Heart left ventricle (tissue), 16 donors: ENCODE measurements around the gene MRM1. TPM values are rescaled to one million over a fixed set of nuclear protein-coding genes. Genes with fewer than 3 reads are reported as not detected.

Source experiments
- ATAC-seq, 4 donors: fragments of 200-7000 bp; cut with Tn5 transposase; one replicate each; pipeline ENCODE4 v1.9.1; 2020 to 2022; ENCODE audit warnings: moderate library complexity in 4 of 4, mild to moderate bottlenecking in 3 of 4, moderate number of reproducible peaks in 1 of 4
- DNase-seq, 5 donors: peaks; one replicate each; pipeline ENCODE4 v3.0.0-alpha.2; 2020
- H3K27ac ChIP-seq, 12 donors: fragments of 200-600 bp; sonication (generic) in 4 of 12; one replicate each; pipeline versions ENCODE4 v1.5.0 to v1.8.0; 2016 to 2022; ENCODE audit warnings: mild to moderate bottlenecking in 2 of 12
- H3K27me3 ChIP-seq, 9 donors: fragments of 200-600 bp; sonication (generic) in 2 of 9; one replicate each; pipeline versions ENCODE4 v1.5.1 to v1.8.0; 2016 to 2022; ENCODE audit warnings: mild to moderate bottlenecking in 3 of 9
- H3K36me3 ChIP-seq, 9 donors: fragments of 200-600 bp; sonication (generic) in 2 of 9; one replicate each; pipeline versions ENCODE4 v1.5.0 to v1.8.0; 2018 to 2022; ENCODE audit warnings: mild to moderate bottlenecking in 2 of 9
- H3K4me1 ChIP-seq, 12 donors: fragments of 200-600 bp; sonication (generic) in 4 of 12; one replicate each; pipeline versions ENCODE4 v1.5.0 to v1.8.0; 2016 to 2022; ENCODE audit warnings: mild to moderate bottlenecking in 3 of 12
- H3K4me3 ChIP-seq, 12 donors: fragments of 200-600 bp; sonication (generic) in 4 of 12; one replicate each; pipeline versions ENCODE4 v1.5.0 to v1.8.0; 2017 to 2022; ENCODE audit warnings: mild to moderate bottlenecking in 9 of 12, moderate library complexity in 4 of 12
- H3K9me3 ChIP-seq, 12 donors: fragments of 200-600 bp; sonication (generic) in 4 of 12; one replicate each; pipeline versions ENCODE4 v1.5.0 to v1.8.0; 2016 to 2022; ENCODE audit warnings: mild to moderate bottlenecking in 1 of 12
- CTCF ChIP-seq, 12 donors: fragments of 200-600 bp; sonication (generic) in 4 of 12; IDR thresholded peaks; one replicate each; pipeline versions ENCODE4 v1.5.0 to v1.8.0; 2018 to 2022; ENCODE audit warnings: antibody characterized with exemption in 12 of 12, mild to moderate bottlenecking in 5 of 12
- POLR2A ChIP-seq, 2 donors: fragments of 450-650 bp; IDR thresholded peaks; one replicate each; pipeline ENCODE4 v1.6.1; 2017; ENCODE audit warnings: antibody characterized with exemption in 2 of 2, mild to moderate bottlenecking in 2 of 2, moderate library complexity in 2 of 2
- WGBS, 4 donors: extraction: QIAGEN DNeasy Blood & Tissue Kit in 2 of 4; methylation state at CpG; one replicate each; pipeline versions ENCODE4 v1.1.5 to v1.1.7; 2013 to 2018; 5-methylcytosine and 5-hydroxymethylcytosine counted together
- intact Hi-C, 10 donors: fragments of 100-400 bp; cut with DNase I; formaldehyde crosslinking; loops; one replicate each; pipeline versions ENCODE4 v1.11.1 to v1.14.2; 2022
- polyA plus RNA-seq, 2 donors: library from polyadenylated mRNA; stranded (reverse); fragments of 200-250 nt; gene quantifications; one replicate each; pipeline ENCODE4 v1.2.3, GENCODE V29; 2013
- total RNA-seq, 9 donors: library from RNA; depleted of rRNA in 2 of 9; stranded (reverse); fragments of >200 nt in 2 of 9; fragmentation: NEBNext Ultra II Directional in 3 of 9; extraction: Animal tissue kit (Norgen Biotek cat#: 25700) in 3 of 9; gene quantifications; one replicate each; pipeline versions ENCODE4 v1.1.0 to v1.2.4, GENCODE V29; 2016 to 2023
- donor health status: ischemic (EF 13 %, LVEDD 7.1; RV severe dilation, severe dysfunction).
- donor health status: healthy with polysubstance abuse.
- donor health status: DM: no; HTN: yes; CAD: no.
- donor health status: DM: no; HTN: no; CAD: no.
- donor health status: ischemic (EF 25% LVEDD 6.9; RV normal size, moderate dysfunction).
- donor health status: ischemic (EF 25% LVEDD 5.7; RV mildly dilated, moderate dysfunction).
- donor health status: healthy.
- donor health status: DM: yes; HTN: yes; CAD: no.
- donor health status: ischemic (EF 35%, LVEDD 5.7; RV mildly dilated, moderate dysfunction).
- donor health status: nonischemic (EF 11% LVEDD 7.7; RV severe dilation, severe dysfunction).
- donor health status: DM: yes; HTN: yes; CAD: no.
- donor health status: PGD.
- donor health status: ischemic (EF 29% LVEDD 5.4; RV normal size, mild dysfunction).
- donor health status: nonischemic (EF 23%, LVEDD 6.1; RV moderate dilation, normal function).

MRM1 gene
- total and polyA plus RNA-seq, 11 donors, result 4.0 to 12.6 (median 7.6) TPM

DNA sequence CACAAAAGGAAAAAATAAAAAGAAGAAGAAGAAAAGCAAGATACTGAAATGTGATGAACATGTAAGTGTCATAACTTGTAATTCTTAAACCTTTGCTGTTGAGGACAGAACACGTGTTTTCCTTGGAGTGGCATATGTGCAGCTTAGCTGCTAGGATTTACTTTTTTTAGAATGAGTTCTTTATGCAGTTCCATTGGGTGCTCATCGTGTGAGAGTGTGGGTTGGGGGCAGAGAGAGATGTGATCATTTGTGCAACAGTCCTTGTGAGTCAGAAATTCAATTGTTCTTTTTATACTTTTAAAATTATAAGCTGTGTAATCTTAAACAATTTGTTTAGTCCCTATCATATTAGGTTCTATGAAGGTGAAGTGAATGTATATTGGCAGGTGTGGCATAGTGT, 15.2 kb upstream of the MRM1 start:
- DNase-seq, result no peak
- no peaks in the 10 kb centered on the region for H3K9me3 ChIP-seq
- no peak overlapping the region for H3K4me3 ChIP-seq
- intact Hi-C loops, result loop anchor here in 2 of 10 donors (2.0 to 5.0 kb wide), 2 partner anchors 35 to 39 kb away; no protein-coding TSS in a partner anchor
- H3K27ac ChIP-seq, result no peak overlapping the region
- H3K4me1 ChIP-seq, result peaks cover 0 to 6% (median 2%) of the 10 kb centered on the region in 12 donors
- no peaks in the 10 kb centered on the region for H3K27me3 ChIP-seq
- no peak for ATAC-seq
- peaks cover 0 to 94% (median 92%) of the 10 kb centered on the region in 9 donors for H3K36me3 ChIP-seq
- WGBS, 4 donors, result 88 to 96% (median 95%) methylated on average over 2 of the region's 2 CpGs
- TF ChIP-seq CTCF (IDR thresholded peaks at IDR 0.05) (no peak), POLR2A (IDR thresholded peaks at IDR 0.05) (no peak)

- intact Hi-C loops, result loop anchor here in 6 of 10 donors (5.0 to 10.0 kb wide), 4 partner anchors 43 to 895 kb away; partner anchors contain the start of genes AATF (in 1 of the 6), DUSP14 (in 1 of the 6) and ZNHIT3 (in 1 of the 6)
- H3K4me3 ChIP-seq, result no peak overlapping the region
- no peaks in the 10 kb centered on the region for H3K27me3 ChIP-seq
- peaks cover 0 to 55% (median 52%) of the 10 kb centered on the region in 9 donors for H3K36me3 ChIP-seq
- no peaks in the 10 kb centered on the region for H3K9me3 ChIP-seq
- no peak for TF ChIP-seq POLR2A (IDR thresholded peaks at IDR 0.05)
- no peak for TF ChIP-seq CTCF (IDR thresholded peaks at IDR 0.05)
- H3K4me1 ChIP-seq, result peaks cover 0 to 33% (median 15%) of the 10 kb centered on the region in 12 donors
- H3K27ac ChIP-seq, result no peak overlapping the region
- no peak for ATAC-seq
- DNase-seq, result no peak
- WGBS, 4 donors, result 70 to 79% (median 77%) methylated on average over 2 of the region's 2 CpGs
These were observed 11.3 kb upstream of the MRM1 start for GRCh38 chr17:36590082-36590481.

DNA sequence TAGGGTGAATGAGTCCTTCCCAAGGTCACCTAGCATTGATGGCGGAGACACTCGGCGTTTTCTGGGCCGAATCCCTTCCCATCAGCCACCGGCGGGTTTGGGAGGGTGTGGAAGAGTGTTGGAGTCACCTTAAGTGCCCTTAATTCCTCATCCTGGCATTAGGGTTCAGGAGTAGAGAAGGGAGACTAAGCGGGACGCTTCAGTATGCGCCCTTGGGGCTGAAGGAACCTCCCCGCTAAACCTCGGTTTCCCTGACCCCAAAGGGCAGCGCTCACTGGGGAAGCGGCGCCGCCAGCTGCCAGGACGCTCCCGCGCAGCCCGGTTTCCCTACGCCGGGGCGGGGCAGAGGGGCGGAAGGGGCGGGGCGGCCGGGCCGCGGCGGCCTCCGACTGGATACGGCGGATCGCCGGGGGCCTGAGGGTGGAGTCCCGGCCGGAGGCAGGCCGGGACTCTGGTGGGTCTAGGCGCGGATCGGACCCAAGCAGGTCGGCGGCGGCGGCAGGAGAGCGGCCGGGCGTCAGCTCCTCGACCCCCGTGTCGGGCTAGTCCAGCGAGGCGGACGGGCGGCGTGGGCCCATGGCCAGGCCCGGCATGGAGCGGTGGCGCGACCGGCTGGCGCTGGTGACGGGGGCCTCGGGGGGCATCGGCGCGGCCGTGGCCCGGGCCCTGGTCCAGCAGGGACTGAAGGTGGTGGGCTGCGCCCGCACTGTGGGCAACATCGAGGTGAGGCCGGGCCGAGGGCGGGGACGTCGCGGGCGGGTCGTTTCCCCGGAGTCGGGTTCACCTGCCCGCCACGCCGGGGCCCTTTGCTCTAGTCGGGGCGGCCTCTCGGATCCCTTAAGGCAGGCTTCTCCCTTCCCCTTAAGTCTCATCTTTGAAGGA, 9.7 kb upstream of the MRM1 start, which contains the start of gene DHRS11:
TSS of gene DHRS11 (plus strand) at position 446 of the 882 bp plus-strand sequence. CDS start at position 577, 131 bp downstream.
- Histone ChIP-seq H3K4me3 (peak within 1 kb of the TSS; percentile 73 to 100 (median 90)), H3K36me3 (peaks cover 0 to 39% (median 36%) of the 10 kb centered on the region in 9 donors), H3K27ac (peak within 1 kb of the TSS in 11 of 12 donors; percentile 24 to 86 (median 75)), H3K27me3 (no peaks in the 10 kb centered on the region), H3K4me1 (peaks cover 0 to 33% (median 15%) of the 10 kb centered on the region in 12 donors), H3K9me3 (no peaks in the 10 kb centered on the region)
- TF ChIP-seq CTCF (IDR thresholded peaks at IDR 0.05), result peak in 1 of 12 donors; percentile 21
- peak in 1 of 2 donors; percentile 46 for TF ChIP-seq POLR2A (IDR thresholded peaks at IDR 0.05)
- intact Hi-C loops, result loop anchor here in 6 of 10 donors (5.0 to 10.0 kb wide), 4 partner anchors 44 to 893 kb away; partner anchors contain the start of genes AATF (in 1 of the 6), DUSP14 (in 1 of the 6) and ZNHIT3 (in 1 of the 6)
- 1% methylated on average over 35 to 87 of the region's 87 CpGs for WGBS, 4 donors
- ATAC-seq (peak; percentile 88 to 97 (median 96)), DNase-seq (peak; percentile 87 to 92 (median 89))
